Keratinocyte (primary cell): ENCODE measurements around the gene SERPINB5. TPM values are rescaled to one million over a fixed set of nuclear protein-coding genes. Genes with fewer than 3 reads are reported as not detected.

Source experiments
- DNase-seq: peaks from one replicate; pipeline ENCODE4 v3.0.0-alpha.2; 2011; ENCODE audit warnings: low read depth, missing footprints, low spot score
- FAIRE-seq: peaks from 2 replicates; lab custom pipeline; 2011; peaks lifted over from hg19 to GRCh38; lab: Jason Lieb, UNC
- H2AFZ ChIP-seq: 2 replicates; pipeline ENCODE4 v1.6.0; 2012; ENCODE audit warnings: low read length, control low read depth, inconsistent platforms; ENCODE audit not compliant: control insufficient read depth
- H3K27ac ChIP-seq: 2 replicates; pipeline ENCODE4 v1.5.1; 2011; ENCODE audit warnings: low read length; ENCODE audit not compliant: control insufficient read depth, insufficient read depth
- H3K27me3 ChIP-seq: 3 replicates; pipeline ENCODE4 v1.6.0; 2011; ENCODE audit warnings: low read length; ENCODE audit not compliant: control insufficient read depth, insufficient read depth; ENCODE audit errors: extremely low read depth
- H3K36me3 ChIP-seq, 2 experiments: 2 replicates in 1 of 2; 3 replicates in 1 of 2; pipeline ENCODE4 v1.5.1; 2011; ENCODE audit warnings: low read length in 2 of 2, mild to moderate bottlenecking in 1 of 2; ENCODE audit not compliant: control insufficient read depth in 2 of 2, insufficient read depth in 2 of 2; ENCODE audit errors: extremely low read depth in 1 of 2
- H3K4me1 ChIP-seq: 3 replicates; pipeline ENCODE4 v1.5.1; 2011; ENCODE audit warnings: low read length; ENCODE audit not compliant: control insufficient read depth, insufficient read depth; ENCODE audit errors: extremely low read depth
- H3K4me2 ChIP-seq: 3 replicates; pipeline ENCODE4 v1.6.0; 2011; ENCODE audit warnings: low read depth, low read length; ENCODE audit not compliant: control insufficient read depth, insufficient read depth; ENCODE audit errors: extremely low read depth
- H3K4me3 ChIP-seq, 3 experiments: fragments of 200-600 bp in 1 of 3; sonication (generic) in 1 of 3; 2 replicates in 2 of 3; 3 replicates in 1 of 3; pipeline ENCODE4 v1.5.1; 2011 to 2016; ENCODE audit warnings: low read length in 3 of 3, mild to moderate bottlenecking in 3 of 3, control low read depth in 2 of 3, inconsistent platforms in 1 of 3, low read depth in 1 of 3, mixed read lengths in 1 of 3, mixed run types in 1 of 3, moderate library complexity in 1 of 3; ENCODE audit not compliant: control insufficient read depth in 2 of 3, insufficient read depth in 2 of 3; ENCODE audit errors: extremely low read depth in 1 of 3
- H3K79me2 ChIP-seq: 2 replicates; pipeline ENCODE4 v1.6.0; 2012; ENCODE audit warnings: low read length; ENCODE audit not compliant: control insufficient read depth, insufficient read depth
- H3K9ac ChIP-seq: 3 replicates; pipeline ENCODE4 v1.6.0; 2011; ENCODE audit warnings: low read length; ENCODE audit not compliant: control insufficient read depth, insufficient read depth; ENCODE audit errors: extremely low read depth
- H3K9me1 ChIP-seq: 3 replicates; pipeline ENCODE4 v1.6.0; 2011; ENCODE audit warnings: low read length; ENCODE audit not compliant: control insufficient read depth, insufficient read depth; ENCODE audit errors: extremely low read depth
- H3K9me3 ChIP-seq: 2 replicates; pipeline ENCODE4 v1.5.1; 2012; ENCODE audit warnings: low read depth, low read length; ENCODE audit not compliant: control insufficient read depth
- H4K20me1 ChIP-seq: 3 replicates; pipeline ENCODE4 v1.6.0; 2011; ENCODE audit warnings: low read length; ENCODE audit not compliant: control insufficient read depth, insufficient read depth; ENCODE audit errors: extremely low read depth
- CTCF ChIP-seq, 3 experiments: IDR thresholded peaks in 1 of 3; conservative IDR thresholded peaks in 1 of 3; optimal IDR thresholded peaks in 1 of 3; 2 replicates in 2 of 3; 3 replicates in 1 of 3; pipeline versions ENCODE3 to v1.5.1; 2011; ENCODE audit warnings: low read length in 3 of 3, mild to moderate bottlenecking in 3 of 3, moderate library complexity in 2 of 3, control low read depth in 1 of 3, inconsistent platforms in 1 of 3; ENCODE audit not compliant: insufficient read depth in 2 of 3; ENCODE audit errors: extremely low read depth in 1 of 3
- EZH2 ChIP-seq: IDR thresholded peaks from one replicate; pipeline ENCODE4 v1.6.1; 2012; ENCODE audit warnings: inconsistent platforms, mild to moderate bottlenecking, low read length, moderate library complexity
- dilution Hi-C: fragments of 300-500 bp; cut with MboI; formaldehyde crosslinking; loops from one replicate; pipeline ENCODE4 v1.7.0; 2020; ENCODE audit warnings: low sequenced_read_pairs; ENCODE audit not compliant: extremely low pct_ligation_motif_present
- polyA plus RNA-seq, 5 experiments: library from polyadenylated mRNA; depleted of rRNA in 3 of 5; stranded (reverse) in 3 of 5; stranded (forward) in 1 of 5; unstranded in 1 of 5; fragments of >200 nt; gene quantifications; 1 replicate in 1 of 5; 2 replicates in 3 of 5; 3 replicates in 1 of 5; pipeline versions ENCODE4 v1.2.1 to v1.2.3, GENCODE V29; 2011 to 2012; ENCODE audit warnings: missing spikeins in 2 of 5, low read depth in 1 of 5, low replicate concordance in 1 of 5

Gene SERPINB5
- polyA plus RNA-seq, 1 donor (not counting 4 experiments of a cell fraction or from before 2014, with no cell fraction given) = 833 TPM

GRCh38 chr18:63495675-63496074 is 18.9 kb downstream of the SERPINB5 start:
- Histone ChIP-seq H3K9me1 (no peaks in the 10 kb centered on the region), H4K20me1 (peaks cover 21% of the 10 kb centered on the region), H3K4me2 (no peak overlapping the region), H2AFZ (no peak overlapping the region), H3K36me3 (peaks cover 41 to 78% of the 10 kb centered on the region in 2 experiments), H3K27ac (no peak overlapping the region), H3K27me3 (no peaks in the 10 kb centered on the region), H3K9ac (no peak overlapping the region), H3K4me1 (no peaks in the 10 kb centered on the region), H3K9me3 (no peaks in the 10 kb centered on the region), H3K4me3 (no peak overlapping the region), H3K79me2 (peaks cover 71% of the 10 kb centered on the region)
- TF ChIP-seq EZH2 (no peak), CTCF (optimal IDR thresholded peaks at IDR 0.05 in 1 of 3, IDR thresholded peaks at IDR 0.05 in 1 of 3, conservative IDR thresholded peaks at IDR 0.05 in 1 of 3; ENCODE audit: extremely low read depth in 1 of 3, insufficient read depth in 2 of 3, low read length in 3 of 3) (no peak)
- no peak for FAIRE-seq
- DNase-seq = no peak
- dilution Hi-C loops = no loop called here

- Histone ChIP-seq H3K4me1 (peaks cover 3% of the 10 kb centered on the region), H3K9me1 (no peaks in the 10 kb centered on the region), H3K9me3 (no peaks in the 10 kb centered on the region), H4K20me1 (peaks cover under 1% of the 10 kb centered on the region), H2AFZ (no peak overlapping the region), H3K4me2 (no peak overlapping the region), H3K9ac (no peak overlapping the region), H3K79me2 (peaks cover under 1% of the 10 kb centered on the region), H3K27me3 (no peaks in the 10 kb centered on the region), H3K4me3 (no peak overlapping the region), H3K27ac (no peak overlapping the region), H3K36me3 (peaks cover 11 to 18% of the 10 kb centered on the region in 2 experiments)
- TF ChIP-seq CTCF (optimal IDR thresholded peaks at IDR 0.05 in 1 of 3, IDR thresholded peaks at IDR 0.05 in 1 of 3, conservative IDR thresholded peaks at IDR 0.05 in 1 of 3; ENCODE audit: extremely low read depth in 1 of 3, insufficient read depth in 2 of 3, low read length in 3 of 3) (peak; percentile 52 to 63 (median 57)), EZH2 (no peak)
- dilution Hi-C loops = no loop called here
- DNase-seq (no peak), FAIRE-seq (peak; percentile 36)
Observed at GRCh38 chr18:63505566-63506335, 29.0 kb downstream of the SERPINB5 start.
